ENCODE data around the gene CLTC. TPM values are rescaled to one million over a fixed set of nuclear protein-coding genes. Genes with fewer than 3 reads are reported as not detected.
A peak's percentile ranks its signal among the peaks of the same experiment; 100 is the strongest.

Gene CLTC
- total and polyA plus RNA-seq, 2 of the 13 experiments (the other 11 are each of a cell fraction or from before 2014, with no cell fraction given), result 134 to 283 TPM

- TF ChIP-seq, protein P1, sequence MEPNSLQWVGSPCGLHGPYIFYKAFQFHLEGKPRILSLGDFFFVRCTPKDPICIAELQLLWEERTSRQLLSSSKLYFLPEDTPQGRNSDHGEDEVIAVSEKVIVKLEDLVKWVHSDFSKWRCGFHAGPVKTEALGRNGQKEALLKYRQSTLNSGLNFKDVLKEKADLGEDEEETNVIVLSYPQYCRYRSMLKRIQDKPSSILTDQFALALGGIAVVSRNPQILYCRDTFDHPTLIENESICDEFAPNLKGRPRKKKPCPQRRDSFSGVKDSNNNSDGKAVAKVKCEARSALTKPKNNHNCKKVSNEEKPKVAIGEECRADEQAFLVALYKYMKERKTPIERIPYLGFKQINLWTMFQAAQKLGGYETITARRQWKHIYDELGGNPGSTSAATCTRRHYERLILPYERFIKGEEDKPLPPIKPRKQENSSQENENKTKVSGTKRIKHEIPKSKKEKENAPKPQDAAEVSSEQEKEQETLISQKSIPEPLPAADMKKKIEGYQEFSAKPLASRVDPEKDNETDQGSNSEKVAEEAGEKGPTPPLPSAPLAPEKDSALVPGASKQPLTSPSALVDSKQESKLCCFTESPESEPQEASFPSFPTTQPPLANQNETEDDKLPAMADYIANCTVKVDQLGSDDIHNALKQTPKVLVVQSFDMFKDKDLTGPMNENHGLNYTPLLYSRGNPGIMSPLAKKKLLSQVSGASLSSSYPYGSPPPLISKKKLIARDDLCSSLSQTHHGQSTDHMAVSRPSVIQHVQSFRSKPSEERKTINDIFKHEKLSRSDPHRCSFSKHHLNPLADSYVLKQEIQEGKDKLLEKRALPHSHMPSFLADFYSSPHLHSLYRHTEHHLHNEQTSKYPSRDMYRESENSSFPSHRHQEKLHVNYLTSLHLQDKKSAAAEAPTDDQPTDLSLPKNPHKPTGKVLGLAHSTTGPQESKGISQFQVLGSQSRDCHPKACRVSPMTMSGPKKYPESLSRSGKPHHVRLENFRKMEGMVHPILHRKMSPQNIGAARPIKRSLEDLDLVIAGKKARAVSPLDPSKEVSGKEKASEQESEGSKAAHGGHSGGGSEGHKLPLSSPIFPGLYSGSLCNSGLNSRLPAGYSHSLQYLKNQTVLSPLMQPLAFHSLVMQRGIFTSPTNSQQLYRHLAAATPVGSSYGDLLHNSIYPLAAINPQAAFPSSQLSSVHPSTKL (CRISPR knock-in tag; IDR thresholded peaks at IDR 0.05), result peak; percentile 70; the same call in 1 of the 2 replicates
- TF ChIP-seq, protein P2, sequence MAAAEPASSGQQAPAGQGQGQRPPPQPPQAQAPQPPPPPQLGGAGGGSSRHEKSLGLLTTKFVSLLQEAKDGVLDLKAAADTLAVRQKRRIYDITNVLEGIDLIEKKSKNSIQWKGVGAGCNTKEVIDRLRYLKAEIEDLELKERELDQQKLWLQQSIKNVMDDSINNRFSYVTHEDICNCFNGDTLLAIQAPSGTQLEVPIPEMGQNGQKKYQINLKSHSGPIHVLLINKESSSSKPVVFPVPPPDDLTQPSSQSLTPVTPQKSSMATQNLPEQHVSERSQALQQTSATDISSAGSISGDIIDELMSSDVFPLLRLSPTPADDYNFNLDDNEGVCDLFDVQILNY (CRISPR knock-in tag; conservative IDR thresholded peaks at IDR 0.05), result no peak; the same call in 1 of the 2 replicates
- TF ChIP-seq NBN (conservative IDR thresholded peaks at IDR 0.05), result no peak; the same call in 1 of the 2 replicates
- no peak for TF ChIP-seq ZNF513 (CRISPR knock-in tag; conservative IDR thresholded peaks at IDR 0.05)
- peak; percentile 58 for TF ChIP-seq HDAC2 (CRISPR knock-in tag; IDR thresholded peaks at IDR 0.05)
- TF ChIP-seq SIN3B (IDR thresholded peaks at IDR 0.05; ENCODE audit: low read length), result peak; percentile 74; the same call in 1 of the 2 replicates
- TF ChIP-seq ZBTB20 (CRISPR knock-in tag; IDR thresholded peaks at IDR 0.05; ENCODE audit: borderline replicate concordance, low read depth), result peak; percentile 87
- no peak for TF ChIP-seq DDIT3 (CRISPR knock-in tag; IDR thresholded peaks at IDR 0.05)
- peak; percentile 93; the same call in 1 of the 2 replicates for TF ChIP-seq ZNF703 (CRISPR knock-in tag; IDR thresholded peaks at IDR 0.05; ENCODE audit: borderline replicate concordance)
- TF ChIP-seq PHB2 (IDR thresholded peaks at IDR 0.05; ENCODE audit: partially characterized antibody), result no peak
- peak; percentile 87; the same call in 1 of the 2 replicates for TF ChIP-seq STAT5B (CRISPR knock-in tag; IDR thresholded peaks at IDR 0.05)
- peak; percentile 88 for TF ChIP-seq CBX5 (CRISPR knock-in tag; IDR thresholded peaks at IDR 0.05; ENCODE audit: borderline replicate concordance)
- TF ChIP-seq ELF1 (CRISPR knock-in tag; IDR thresholded peaks at IDR 0.05), result peak; percentile 91
- TF ChIP-seq SRY (CRISPR knock-in tag; IDR thresholded peaks at IDR 0.05), result no peak; the same call in none of the 2 replicates
- peak; percentile 28 for TF ChIP-seq TEAD3 (CRISPR knock-in tag; optimal IDR thresholded peaks at IDR 0.05; ENCODE audit: borderline replicate concordance)
- no peak; the same call in 1 of the 2 replicates for TF ChIP-seq HOXA7 (CRISPR knock-in tag; IDR thresholded peaks at IDR 0.05)
- TF ChIP-seq, protein P3, sequence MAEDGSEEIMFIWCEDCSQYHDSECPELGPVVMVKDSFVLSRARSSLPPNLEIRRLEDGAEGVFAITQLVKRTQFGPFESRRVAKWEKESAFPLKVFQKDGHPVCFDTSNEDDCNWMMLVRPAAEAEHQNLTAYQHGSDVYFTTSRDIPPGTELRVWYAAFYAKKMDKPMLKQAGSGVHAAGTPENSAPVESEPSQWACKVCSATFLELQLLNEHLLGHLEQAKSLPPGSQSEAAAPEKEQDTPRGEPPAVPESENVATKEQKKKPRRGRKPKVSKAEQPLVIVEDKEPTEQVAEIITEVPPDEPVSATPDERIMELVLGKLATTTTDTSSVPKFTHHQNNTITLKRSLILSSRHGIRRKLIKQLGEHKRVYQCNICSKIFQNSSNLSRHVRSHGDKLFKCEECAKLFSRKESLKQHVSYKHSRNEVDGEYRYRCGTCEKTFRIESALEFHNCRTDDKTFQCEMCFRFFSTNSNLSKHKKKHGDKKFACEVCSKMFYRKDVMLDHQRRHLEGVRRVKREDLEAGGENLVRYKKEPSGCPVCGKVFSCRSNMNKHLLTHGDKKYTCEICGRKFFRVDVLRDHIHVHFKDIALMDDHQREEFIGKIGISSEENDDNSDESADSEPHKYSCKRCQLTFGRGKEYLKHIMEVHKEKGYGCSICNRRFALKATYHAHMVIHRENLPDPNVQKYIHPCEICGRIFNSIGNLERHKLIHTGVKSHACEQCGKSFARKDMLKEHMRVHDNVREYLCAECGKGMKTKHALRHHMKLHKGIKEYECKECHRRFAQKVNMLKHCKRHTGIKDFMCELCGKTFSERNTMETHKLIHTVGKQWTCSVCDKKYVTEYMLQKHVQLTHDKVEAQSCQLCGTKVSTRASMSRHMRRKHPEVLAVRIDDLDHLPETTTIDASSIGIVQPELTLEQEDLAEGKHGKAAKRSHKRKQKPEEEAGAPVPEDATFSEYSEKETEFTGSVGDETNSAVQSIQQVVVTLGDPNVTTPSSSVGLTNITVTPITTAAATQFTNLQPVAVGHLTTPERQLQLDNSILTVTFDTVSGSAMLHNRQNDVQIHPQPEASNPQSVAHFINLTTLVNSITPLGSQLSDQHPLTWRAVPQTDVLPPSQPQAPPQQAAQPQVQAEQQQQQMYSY (CRISPR knock-in tag; IDR thresholded peaks at IDR 0.05), result 0 out of 2 replicates have a peak, but pooled peaks have one; percentile 34
- no peak; the same call in 1 of the 2 replicates for TF ChIP-seq ZNF790 (CRISPR knock-in tag; IDR thresholded peaks at IDR 0.05; ENCODE audit: borderline replicate concordance)
- 0 out of 2 replicates have a peak, but pooled peaks have one; percentile 79 for TF ChIP-seq ZKSCAN8 (CRISPR knock-in tag; IDR thresholded peaks at IDR 0.05; ENCODE audit: borderline replicate concordance)
These were observed at the start of gene CLTC (continued) for GRCh38 chr17:59619298-59620063.
